AG04450 (cell line): Measurements from ENCODE around the gene FBXO21. TPM values are rescaled to one million over a fixed set of nuclear protein-coding genes. Genes with fewer than 3 reads are reported as not detected.
"Not testable (repeated sequence)": the region's sequence is repeated elsewhere in the genome, so short reads cannot be mapped to it uniquely, and the experiment has no call there.

Experiments used
- CTCF ChIA-PET: fragments of 300-600, 350-600 bp; formaldehyde crosslinking; extraction: SDS; loops from one replicate; lab custom pipeline; 2022; ENCODE audit warnings: antibody characterized with exemption, inconsistent platforms; lab: Charles Lee
- POLR2A ChIA-PET: fragments of 350-600 bp; formaldehyde crosslinking; extraction: SDS; loops from one replicate; lab custom pipeline; 2021; ENCODE audit warnings: antibody characterized with exemption, inconsistent platforms; lab: Yijun Ruan, JAX
- DNase-seq: peaks from one replicate; pipeline ENCODE4 v3.0.0-alpha.2; 2011; ENCODE audit warnings: low read depth, low spot score
- H3K27ac ChIP-seq: one replicate; pipeline ENCODE4 v1.5.1; 2012; ENCODE audit warnings: low read depth, low read length, control low read depth
- H3K27me3 ChIP-seq: one replicate; pipeline ENCODE4 v1.6.0; 2012; ENCODE audit warnings: low read length; ENCODE audit not compliant: control insufficient read depth, insufficient read depth
- H3K4me3 ChIP-seq: 2 replicates; pipeline ENCODE4 v1.5.1; 2011; ENCODE audit warnings: mild to moderate bottlenecking, low read depth, low read length, control low read depth
- H3K9me3 ChIP-seq: 2 replicates; pipeline ENCODE4 v1.5.1; 2012; ENCODE audit warnings: low read length; ENCODE audit not compliant: control insufficient read depth, insufficient read depth
- polyA plus RNA-seq: library from polyadenylated mRNA; depleted of rRNA; stranded (reverse); fragments of >200 nt; gene quantifications from 2 replicates; pipeline ENCODE4 v1.2.3, GENCODE V29; 2011
- TF ChIP-seq, protein P1 (sequence below): IDR thresholded peaks from 2 replicates; pipeline ENCODE4 v1.5.1; 2011; ENCODE audit warnings: low read depth, low read length, control low read depth, inconsistent platforms

FBXO21 gene
- polyA plus RNA-seq, 1 experiment = 38.9 TPM

DNA sequence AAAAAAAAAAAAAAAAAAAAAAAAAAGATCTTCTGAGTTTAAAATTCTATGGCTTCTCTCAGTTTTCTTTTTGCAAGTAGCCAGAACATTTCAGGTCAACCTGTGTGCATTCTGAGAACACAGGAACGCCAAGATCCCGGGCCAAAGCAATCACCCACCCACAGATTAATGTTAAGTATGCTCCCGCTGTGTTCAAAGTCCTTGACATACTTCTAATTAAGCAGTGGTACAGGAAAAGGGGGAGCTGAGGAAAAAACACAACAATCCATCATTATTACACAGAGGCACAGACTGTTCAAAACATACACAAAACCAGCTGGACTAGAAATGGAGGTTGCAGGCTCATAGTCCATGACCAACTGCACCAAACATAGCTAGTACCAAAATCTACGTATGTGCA is 2.8 kb downstream of the FBXO21 start:
- CTCF ChIA-PET = no interaction called here
- Histone ChIP-seq H3K4me3 (no peak overlapping the region), H3K9me3 (no peaks in the 10 kb centered on the region; the same call in 1 of the 2 replicates), H3K27ac (no peak overlapping the region), H3K27me3 (peaks cover 3% of the 10 kb centered on the region)
- DNase-seq = no peak
- TF ChIP-seq, protein P1, sequence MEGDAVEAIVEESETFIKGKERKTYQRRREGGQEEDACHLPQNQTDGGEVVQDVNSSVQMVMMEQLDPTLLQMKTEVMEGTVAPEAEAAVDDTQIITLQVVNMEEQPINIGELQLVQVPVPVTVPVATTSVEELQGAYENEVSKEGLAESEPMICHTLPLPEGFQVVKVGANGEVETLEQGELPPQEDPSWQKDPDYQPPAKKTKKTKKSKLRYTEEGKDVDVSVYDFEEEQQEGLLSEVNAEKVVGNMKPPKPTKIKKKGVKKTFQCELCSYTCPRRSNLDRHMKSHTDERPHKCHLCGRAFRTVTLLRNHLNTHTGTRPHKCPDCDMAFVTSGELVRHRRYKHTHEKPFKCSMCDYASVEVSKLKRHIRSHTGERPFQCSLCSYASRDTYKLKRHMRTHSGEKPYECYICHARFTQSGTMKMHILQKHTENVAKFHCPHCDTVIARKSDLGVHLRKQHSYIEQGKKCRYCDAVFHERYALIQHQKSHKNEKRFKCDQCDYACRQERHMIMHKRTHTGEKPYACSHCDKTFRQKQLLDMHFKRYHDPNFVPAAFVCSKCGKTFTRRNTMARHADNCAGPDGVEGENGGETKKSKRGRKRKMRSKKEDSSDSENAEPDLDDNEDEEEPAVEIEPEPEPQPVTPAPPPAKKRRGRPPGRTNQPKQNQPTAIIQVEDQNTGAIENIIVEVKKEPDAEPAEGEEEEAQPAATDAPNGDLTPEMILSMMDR = no peak
- POLR2A ChIA-PET = no interaction called here

DNA sequence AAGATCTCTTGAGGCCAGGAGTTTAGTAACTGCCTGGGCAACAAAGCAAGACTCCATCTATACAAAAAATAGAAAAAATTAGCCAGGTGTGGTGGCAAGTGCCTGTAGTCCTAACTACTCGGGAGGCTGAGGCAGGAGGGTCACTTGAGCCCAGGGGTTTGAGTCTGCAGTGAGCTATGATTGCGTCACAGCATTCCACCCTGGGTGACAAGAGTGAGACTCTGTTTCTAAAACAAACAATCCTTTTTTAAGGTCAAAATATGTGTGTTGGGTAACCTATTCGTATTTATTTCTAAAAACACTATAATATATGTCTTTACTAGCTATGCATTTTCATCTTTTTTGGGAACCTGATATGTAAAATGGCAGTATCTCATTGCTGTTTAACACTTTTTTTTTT is 7.4 kb downstream of the FBXO21 start:
- H3K9me3 ChIP-seq = no peaks in the 10 kb centered on the region
- ChIA-PET CTCF (no interaction called here), POLR2A (no interaction called here)
- no peak overlapping the region for H3K27ac ChIP-seq
- TF ChIP-seq, protein P1 = no peak
- H3K4me3 ChIP-seq = no peak overlapping the region
- no peaks in the 10 kb centered on the region for H3K27me3 ChIP-seq
- no peak for DNase-seq

DNA sequence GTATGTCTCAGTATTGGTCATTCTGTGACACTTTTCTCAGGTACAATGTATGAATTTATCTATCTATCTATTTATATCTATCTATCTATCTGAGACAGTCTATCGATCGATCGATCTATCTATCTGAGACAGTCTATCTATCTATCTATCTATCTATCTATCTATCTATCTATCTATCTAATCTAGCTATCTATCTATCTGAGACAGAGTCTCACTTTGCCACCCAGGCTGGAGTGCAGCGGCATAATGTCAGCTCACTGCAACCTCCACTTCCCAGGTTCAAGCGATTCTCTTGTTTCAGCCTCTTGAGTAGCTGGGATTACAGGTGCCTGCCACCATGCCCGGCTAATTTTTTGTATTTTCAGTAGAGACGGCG is 8.8 kb downstream of the FBXO21 start:
- CTCF ChIA-PET, POLR2A ChIA-PET, H3K27ac ChIP-seq, H3K27me3 ChIP-seq, DNase-seq, H3K9me3 ChIP-seq, H3K4me3 ChIP-seq: not testable (repeated sequence)

DNA sequence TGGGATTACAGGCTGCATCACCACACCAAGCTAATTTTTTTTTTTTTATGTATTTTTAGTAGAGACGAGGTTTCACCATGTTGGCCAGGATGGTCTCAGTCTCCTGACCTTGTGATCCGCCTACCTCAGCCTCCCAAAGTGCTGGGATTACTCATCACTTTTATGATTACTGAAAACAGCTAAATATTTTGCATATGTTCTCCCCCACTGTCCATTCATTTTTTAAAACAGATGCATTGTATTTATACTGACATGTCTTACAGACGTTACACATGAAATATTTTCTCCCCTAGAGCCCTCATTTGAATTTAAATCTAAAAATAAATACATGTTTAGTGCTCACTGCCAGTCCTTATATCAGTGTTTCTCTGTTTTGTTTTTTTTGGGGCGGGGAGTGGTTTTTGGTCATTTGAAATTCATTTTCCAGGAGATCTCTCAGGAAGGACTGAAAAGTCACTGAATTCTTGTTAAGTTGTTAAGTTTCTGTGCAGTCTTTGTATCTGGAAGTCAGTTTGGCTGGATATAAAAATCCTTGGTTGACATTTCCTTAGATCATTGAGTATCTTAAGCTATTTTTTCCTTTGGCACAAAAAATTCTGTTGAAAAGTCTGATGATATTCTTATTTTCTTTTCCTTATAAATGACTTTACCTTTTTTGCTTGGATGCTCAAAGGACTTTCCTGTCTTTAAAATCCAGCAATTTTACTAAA is 9.4 kb downstream of the FBXO21 start:
- H3K9me3 ChIP-seq = no peaks in the 10 kb centered on the region
- H3K4me3 ChIP-seq = no peak overlapping the region
- DNase-seq = no peak
- H3K27ac ChIP-seq = no peak overlapping the region
- ChIA-PET POLR2A (no interaction called here), CTCF (no interaction called here)
- no peaks in the 10 kb centered on the region for H3K27me3 ChIP-seq
- TF ChIP-seq, protein P1 = no peak

DNA sequence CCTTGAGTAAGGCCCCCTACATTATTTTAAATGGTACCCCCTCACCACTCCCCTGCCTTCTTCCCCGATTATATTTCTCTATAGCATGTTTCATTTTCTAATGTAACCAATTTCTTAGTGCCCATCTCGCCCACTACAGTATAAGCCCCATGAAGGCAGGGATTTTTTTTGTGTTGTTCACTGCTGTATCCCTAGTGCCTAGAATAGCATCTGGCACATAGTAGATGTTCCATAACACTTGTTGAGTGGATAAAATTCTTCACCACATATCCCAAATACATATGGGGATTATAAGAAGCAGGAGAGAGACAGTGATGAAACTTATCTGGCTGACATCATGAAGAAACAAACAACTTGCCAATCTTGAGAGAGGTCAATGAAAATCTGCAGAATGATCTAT is 11.5 kb downstream of the FBXO21 start:
- H3K4me3 ChIP-seq = no peak overlapping the region
- H3K27ac ChIP-seq = no peak overlapping the region
- ChIA-PET POLR2A (no interaction called here), CTCF (no interaction called here)
- TF ChIP-seq, protein P1 = no peak
- DNase-seq = no peak
- H3K9me3 ChIP-seq = no peaks in the 10 kb centered on the region
- no peaks in the 10 kb centered on the region for H3K27me3 ChIP-seq

DNA sequence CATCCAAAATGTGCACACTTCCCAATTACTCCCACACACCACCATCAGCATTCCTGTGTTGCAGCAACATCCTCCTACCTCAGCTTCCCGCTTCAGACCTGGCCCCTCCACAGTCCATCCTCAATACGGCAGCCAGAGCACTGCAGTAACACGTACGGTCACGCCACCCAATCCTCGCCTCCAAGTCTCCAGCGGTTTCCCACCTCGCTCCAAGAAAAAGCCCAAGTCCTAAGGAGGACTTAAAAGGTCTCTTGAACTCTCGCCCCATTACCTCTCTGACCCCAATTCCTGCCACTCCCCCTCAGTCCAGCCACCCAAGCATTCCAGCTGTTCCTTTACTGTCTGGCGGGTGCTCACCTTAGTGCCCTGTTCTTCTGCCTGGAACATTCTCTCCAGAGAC is 12.0 kb downstream of the FBXO21 start:
- no peaks in the 10 kb centered on the region for H3K9me3 ChIP-seq
- TF ChIP-seq, protein P1 = no peak
- DNase-seq = no peak
- no peak overlapping the region for H3K4me3 ChIP-seq
- ChIA-PET POLR2A (no interaction called here), CTCF (no interaction called here)
- no peak overlapping the region for H3K27ac ChIP-seq
- H3K27me3 ChIP-seq = no peaks in the 10 kb centered on the region
